Prostate gland (tissue), 2 donors: Measurements from ENCODE around the gene FMO4. TPM values are rescaled to one million over a fixed set of nuclear protein-coding genes. Genes with fewer than 3 reads are reported as not detected.
A peak's percentile ranks its signal among the peaks of the same experiment; 100 is the strongest.
"Not testable (repeated sequence)": the region's sequence is repeated elsewhere in the genome, so short reads cannot be mapped to it uniquely, and the experiment has no call there.

Source experiments
- DNase-seq: peaks from one replicate; pipeline ENCODE4 v3.0.0-alpha.2; 2019; ENCODE audit warnings: low spot score
- H3K27ac ChIP-seq, 2 donors: fragments of 200-600 bp; sonication (generic); 2 replicates each; pipeline ENCODE4 v1.5.1; 2017 to 2019
- H3K27me3 ChIP-seq: fragments of 200-600 bp; sonication (generic); replicated peaks from 2 replicates; pipeline ENCODE4 v1.5.1; 2019; ENCODE audit not compliant: insufficient read depth
- H3K36me3 ChIP-seq, 2 donors: fragments of 200-600 bp; sonication (generic); 1 replicate in 1 of 2; 2 replicates in 1 of 2; pipeline versions ENCODE4 v1.5.1 to v1.8.1; 2017 to 2019
- H3K4me1 ChIP-seq: fragments of 200-600 bp; sonication (generic); replicated peaks from 2 replicates; pipeline ENCODE4 v1.5.1; 2019
- H3K4me3 ChIP-seq, 2 donors: fragments of 200-600 bp; sonication (generic); 2 replicates each; pipeline ENCODE4 v1.5.1; 2017 to 2019
- H3K9me3 ChIP-seq: fragments of 200-600 bp; sonication (generic); 2 replicates; pipeline ENCODE4 v1.5.1; 2017
- CTCF ChIP-seq, 4 experiments: fragments of 200-600 bp in 2 of 4; fragments of 450-650 bp in 2 of 4; sonication (generic) in 2 of 4; IDR thresholded peaks; 1 replicate in 3 of 4; 2 replicates in 1 of 4; pipeline ENCODE4 v1.5.1; 2016 to 2019; ENCODE audit warnings: antibody characterized with exemption in 4 of 4, mild to moderate bottlenecking in 2 of 4, moderate library complexity in 2 of 4
- POLR2A ChIP-seq: fragments of 450-650 bp; IDR thresholded peaks from one replicate; pipeline ENCODE4 v1.6.1; 2016; ENCODE audit warnings: antibody characterized with exemption, mild to moderate bottlenecking
- POLR2AphosphoS5 ChIP-seq: sonication (generic); formaldehyde crosslinking; IDR thresholded peaks from one replicate; pipeline ENCODE4 v1.6.1; 2017; ENCODE audit warnings: antibody characterized with exemption
- WGBS: methylation state at CpG from one replicate; pipeline ENCODE4 v1.1.5; 2018; 5-methylcytosine and 5-hydroxymethylcytosine counted together
- intact Hi-C: fragments of 100-400 bp; cut with DNase I; formaldehyde crosslinking; loops from one replicate; pipeline ENCODE4 v1.14.2; 2022
- total RNA-seq, 2 donors: library from RNA; depleted of rRNA; stranded (reverse); fragments of >200 nt; gene quantifications; one replicate each; pipeline ENCODE4 v1.1.0, GENCODE V29; 2016

Gene FMO4
- total RNA-seq, 2 donors from 2014 or later, result 6.7 to 7.1 TPM

GRCh38 chr1:171313319-171313834, 606 bp upstream of the FMO4 start:
- Histone ChIP-seq H3K4me3 (no peak overlapping the region), H3K36me3 (no peaks in the 10 kb centered on the region), H3K27me3 (no peaks in the 10 kb centered on the region), H3K4me1 (no peaks in the 10 kb centered on the region), H3K9me3 (no peaks in the 10 kb centered on the region), H3K27ac (peak overlapping the region; percentile 29 to 53)
- intact Hi-C loops, result loop anchor here (5.0 kb wide), 2 partner anchors 66 to 231 kb away; partner anchors contain the start of gene FMO1
- TF ChIP-seq CTCF (IDR thresholded peaks at IDR 0.05), result no peak
- no peak for TF ChIP-seq POLR2AphosphoS5
- TF ChIP-seq POLR2A, result no peak
- 13% methylated on average over 1 of the region's 1 CpG for WGBS
- no peak for DNase-seq

GRCh38 chr1:171329251-171329650, 15.3 kb downstream of the FMO4 start:
- 92% methylated on average over 7 of the region's 7 CpGs for WGBS
- TF ChIP-seq POLR2AphosphoS5, result no peak
- TF ChIP-seq CTCF (IDR thresholded peaks at IDR 0.05), result no peak
- TF ChIP-seq POLR2A, result no peak
- no peak for DNase-seq
- Histone ChIP-seq H3K4me1 (no peaks in the 10 kb centered on the region), H3K36me3 (no peaks in the 10 kb centered on the region), H3K27ac (no peak overlapping the region), H3K4me3 (no peak overlapping the region), H3K9me3 (no peaks in the 10 kb centered on the region), H3K27me3 (no peaks in the 10 kb centered on the region)
- intact Hi-C loops, result no loop called here

- Histone ChIP-seq H3K4me1 (no peaks in the 10 kb centered on the region), H3K36me3 (no peaks in the 10 kb centered on the region), H3K9me3 (no peaks in the 10 kb centered on the region), H3K27ac (no peak overlapping the region), H3K27me3 (no peaks in the 10 kb centered on the region), H3K4me3 (no peak overlapping the region)
- no peak for DNase-seq
- WGBS, result 88% methylated on average over 1 of the region's 1 CpG
- intact Hi-C loops, result no loop called here
- TF ChIP-seq CTCF (IDR thresholded peaks at IDR 0.05) (no peak), POLR2A (no peak), POLR2AphosphoS5 (no peak)
Measured at GRCh38 chr1:171334024-171334640, 20.1 kb downstream of the FMO4 start.

GRCh38 chr1:171335964-171336363, 22.0 kb downstream of the FMO4 start:
- TF ChIP-seq POLR2AphosphoS5, result no peak
- TF ChIP-seq CTCF (IDR thresholded peaks at IDR 0.05), result no peak
- no peak for TF ChIP-seq POLR2A
- 13% methylated on average over 1 of the region's 1 CpG for WGBS
- no peaks in the 10 kb centered on the region for H3K9me3 ChIP-seq
- H3K4me1 ChIP-seq, result no peaks in the 10 kb centered on the region
- H3K4me3 ChIP-seq, result no peak overlapping the region
- no peak overlapping the region for H3K27ac ChIP-seq
- intact Hi-C loops, result no loop called here
- no peaks in the 10 kb centered on the region for H3K36me3 ChIP-seq
- H3K27me3 ChIP-seq, result no peaks in the 10 kb centered on the region
- DNase-seq, result no peak

- H3K27ac ChIP-seq, H3K9me3 ChIP-seq, H3K4me1 ChIP-seq, DNase-seq, H3K4me3 ChIP-seq, H3K36me3 ChIP-seq, H3K27me3 ChIP-seq, intact Hi-C loops: not testable (repeated sequence)
- 90% methylated on average over 6 of the region's 6 CpGs for WGBS
Measured at GRCh38 chr1:171339345-171339744, 25.4 kb downstream of the FMO4 start.
